GM12878 (cell line): ENCODE results near the gene AGBL4. TPM values are rescaled to one million over a fixed set of nuclear protein-coding genes. Genes with fewer than 3 reads are reported as not detected.

Experiments
- ATAC-seq: fragments of 200-7000 bp; cut with Tn5 transposase; 3 replicates; pipeline ENCODE4 v1.9.1; 2020; ENCODE audit warnings: mild to moderate bottlenecking, moderate library complexity
- BruUV-seq: library from RNA; stranded (reverse); fragments of 400-500 nt; replicated peaks from 2 replicates; lab custom pipeline; 2021; lab: Mats Ljungman, UMichigan
- CTCF ChIA-PET: fragments of 300-600 bp; sonication (Branson Sonifier 250); formaldehyde crosslinking; extraction: SDS; loops from one replicate; lab custom pipeline; 2021; ENCODE audit warnings: inconsistent platforms; lab: Yijun Ruan, JAX
- POLR2A ChIA-PET: fragments of 350-600 bp; formaldehyde crosslinking; extraction: SDS; loops from one replicate; lab custom pipeline; 2021; ENCODE audit warnings: inconsistent platforms; lab: Charles Lee
- RAD21 ChIA-PET: fragments of 300-600 bp; sonication (Branson Sonifier 250); formaldehyde crosslinking; loops from one replicate; lab custom pipeline; 2023; ENCODE audit warnings: antibody characterized with exemption; ENCODE audit not compliant: unreplicated experiment; lab: Charles Lee
- SMC1A ChIA-PET: fragments of 300-600 bp; sonication (Branson Sonifier 250); formaldehyde crosslinking; loops from one replicate; lab custom pipeline; 2023; ENCODE audit not compliant: unreplicated experiment, uncharacterized antibody; lab: Charles Lee
- DNase-seq: peaks from one replicate; pipeline ENCODE4 v3.0.0-alpha.2; 2011; ENCODE audit warnings: low read depth, low spot score
- FAIRE-seq: peaks from 3 replicates; lab custom pipeline; 2011; peaks lifted over from hg19 to GRCh38; lab: Jason Lieb, UNC
- H2AFZ ChIP-seq: 2 replicates; pipeline ENCODE4 v1.6.0; 2011; ENCODE audit warnings: low read depth, low read length, control low read depth; ENCODE audit not compliant: control insufficient read depth
- H3K27ac ChIP-seq: 2 replicates; pipeline ENCODE4 v1.5.1; 2011; ENCODE audit warnings: control low read depth; ENCODE audit not compliant: control insufficient read depth, insufficient read depth
- H3K27me3 ChIP-seq, 2 experiments: replicated peaks in 1 of 2; 2 replicates each; pipeline versions ENCODE4 v1.6.0 to v1.6.1; 2011; ENCODE audit warnings: low read length in 1 of 2; ENCODE audit not compliant: control insufficient read depth in 2 of 2, insufficient read depth in 2 of 2
- H3K36me3 ChIP-seq, 2 experiments: 2 replicates each; pipeline ENCODE4 v1.5.1; 2011; ENCODE audit warnings: low read length in 1 of 2; ENCODE audit not compliant: control insufficient read depth in 2 of 2, insufficient read depth in 2 of 2
- H3K4me1 ChIP-seq: 2 replicates; pipeline ENCODE4 v1.6.1; 2011; ENCODE audit warnings: mild to moderate bottlenecking, low read length, moderate library complexity, mixed read lengths; ENCODE audit not compliant: control insufficient read depth, insufficient read depth
- H3K4me2 ChIP-seq: 2 replicates; pipeline ENCODE4 v1.6.0; 2011; ENCODE audit warnings: control low read depth; ENCODE audit not compliant: control insufficient read depth, insufficient read depth
- H3K4me3 ChIP-seq: fragments of 200-600 bp; sonication (generic); 2 replicates; pipeline ENCODE4 v1.5.1; 2016
- H3K79me2 ChIP-seq: 2 replicates; pipeline ENCODE4 v1.6.0; 2011; ENCODE audit warnings: low read length; ENCODE audit not compliant: control insufficient read depth, insufficient read depth
- H3K9ac ChIP-seq: 2 replicates; pipeline ENCODE4 v1.8.0; 2011; ENCODE audit warnings: low read length, control low read depth, mixed read lengths; ENCODE audit not compliant: control insufficient read depth, insufficient read depth
- H3K9me3 ChIP-seq: replicated peaks from 3 replicates; pipeline ENCODE4 v1.5.1; 2011; ENCODE audit warnings: mild to moderate bottlenecking, low read length; ENCODE audit not compliant: control insufficient read depth, insufficient read depth
- H4K20me1 ChIP-seq: 2 replicates; pipeline ENCODE4 v1.6.0; 2011; ENCODE audit not compliant: control insufficient read depth, insufficient read depth
- IRF4 ChIP-seq: IDR thresholded peaks from 2 replicates; pipeline ENCODE4 v1.6.1; 2011; ENCODE audit warnings: low read depth, low read length
- MYC ChIP-seq: IDR thresholded peaks from 2 replicates; pipeline ENCODE4 v1.6.1; 2011; ENCODE audit warnings: mild to moderate bottlenecking, low read length, moderate library complexity, inconsistent platforms; ENCODE audit not compliant: insufficient read depth, insufficient replicate concordance, insufficient read length, severe bottlenecking
- SUPT20H ChIP-seq: IDR thresholded peaks from 2 replicates; pipeline ENCODE4 v1.6.1; 2011; ENCODE audit warnings: low read depth, mild to moderate bottlenecking, low read length, moderate library complexity, borderline replicate concordance; ENCODE audit not compliant: control insufficient read depth
- SUZ12 ChIP-seq: fragments of 200-600 bp; sonication (generic); IDR thresholded peaks from one replicate; pipeline ENCODE4 v1.6.1; 2018; ENCODE audit warnings: antibody characterized with exemption, mild to moderate bottlenecking; ENCODE audit not compliant: unreplicated experiment
- WGBS: methylation state at CpG from one replicate; pipeline ENCODE4 v1.1.6; 2016; ENCODE audit warnings: low lambda C conversion rate; ENCODE audit not compliant: insufficient replicate concordance, insufficient coverage; ENCODE audit errors: missing lambda C conversion rate; 5-methylcytosine and 5-hydroxymethylcytosine counted together
- in situ Hi-C: fragments of 300-500 bp; cut with MboI; formaldehyde crosslinking; loops from 9 replicates; pipeline ENCODE4 v1.14.3; 2018; ENCODE audit warnings: mixed read lengths
- intact Hi-C: fragments of 100-400 bp; cut with micrococcal nuclease; formaldehyde crosslinking; loops from one replicate; pipeline ENCODE4 v1.14.2; 2022; ENCODE audit not compliant: unreplicated experiment
- polyA plus RNA-seq, 11 experiments: library from polyadenylated mRNA; depleted of rRNA in 4 of 11; unstranded in 6 of 11; stranded (reverse) in 5 of 11; fragments of >200 nt; fragmentation: Nextera tagmentation in 4 of 11; fragmentation: Illumina TruSeq in 1 of 11; extraction: Ambion mirVana in 4 of 11; extraction: Trizol in 1 of 11; gene quantifications; 1 replicate in 1 of 11; 2 replicates in 10 of 11; pipeline versions ENCODE4 v1.2.1 to v1.2.3, GENCODE V29; 2011 to 2016; ENCODE audit warnings: inconsistent platforms in 2 of 11, missing spikeins in 2 of 11, low read depth in 1 of 11
- total RNA-seq, 4 experiments: library from RNA; depleted of rRNA in 3 of 4; stranded (reverse); fragments of >200 nt in 3 of 4; fragmentation: Illumina TruSeq in 1 of 4; extraction: Trizol in 1 of 4; gene quantifications; 2 replicates each; pipeline versions ENCODE4 v1.2.1 to v1.2.3, GENCODE V29; 2013 to 2021
- TF ChIP-seq, protein P1 (sequence below): fragments of 450-650 bp; IDR thresholded peaks from 2 replicates; pipeline ENCODE4 v1.6.1; 2017; ENCODE audit warnings: antibody characterized with exemption, mild to moderate bottlenecking, moderate library complexity

The AGBL4 gene
- total and polyA plus RNA-seq, 10 of the 15 experiments (the other 5 are each of a cell fraction or from before 2014, with no cell fraction given), result 0.31 TPM; not detected in 9

DNA sequence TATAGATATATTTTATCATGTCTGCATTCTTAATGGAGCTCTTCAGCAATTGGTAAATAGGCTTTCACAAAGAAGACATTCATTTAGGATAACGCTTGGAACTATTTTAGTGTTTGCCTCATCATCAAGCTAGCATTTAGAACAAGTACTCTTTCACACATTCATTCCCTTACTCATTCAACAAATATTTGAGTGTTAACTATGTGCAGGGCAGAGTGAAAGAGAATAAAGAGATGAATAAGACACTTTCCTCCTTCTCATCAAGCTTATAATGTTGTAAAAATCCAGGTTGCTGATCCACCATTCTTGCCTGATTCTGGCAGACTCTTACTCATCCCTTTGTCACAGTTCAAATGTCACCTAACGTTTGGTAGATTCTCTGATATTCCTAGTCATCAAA lies 860.7 kb downstream of the AGBL4 start (continued):
- TF ChIP-seq, protein P1, sequence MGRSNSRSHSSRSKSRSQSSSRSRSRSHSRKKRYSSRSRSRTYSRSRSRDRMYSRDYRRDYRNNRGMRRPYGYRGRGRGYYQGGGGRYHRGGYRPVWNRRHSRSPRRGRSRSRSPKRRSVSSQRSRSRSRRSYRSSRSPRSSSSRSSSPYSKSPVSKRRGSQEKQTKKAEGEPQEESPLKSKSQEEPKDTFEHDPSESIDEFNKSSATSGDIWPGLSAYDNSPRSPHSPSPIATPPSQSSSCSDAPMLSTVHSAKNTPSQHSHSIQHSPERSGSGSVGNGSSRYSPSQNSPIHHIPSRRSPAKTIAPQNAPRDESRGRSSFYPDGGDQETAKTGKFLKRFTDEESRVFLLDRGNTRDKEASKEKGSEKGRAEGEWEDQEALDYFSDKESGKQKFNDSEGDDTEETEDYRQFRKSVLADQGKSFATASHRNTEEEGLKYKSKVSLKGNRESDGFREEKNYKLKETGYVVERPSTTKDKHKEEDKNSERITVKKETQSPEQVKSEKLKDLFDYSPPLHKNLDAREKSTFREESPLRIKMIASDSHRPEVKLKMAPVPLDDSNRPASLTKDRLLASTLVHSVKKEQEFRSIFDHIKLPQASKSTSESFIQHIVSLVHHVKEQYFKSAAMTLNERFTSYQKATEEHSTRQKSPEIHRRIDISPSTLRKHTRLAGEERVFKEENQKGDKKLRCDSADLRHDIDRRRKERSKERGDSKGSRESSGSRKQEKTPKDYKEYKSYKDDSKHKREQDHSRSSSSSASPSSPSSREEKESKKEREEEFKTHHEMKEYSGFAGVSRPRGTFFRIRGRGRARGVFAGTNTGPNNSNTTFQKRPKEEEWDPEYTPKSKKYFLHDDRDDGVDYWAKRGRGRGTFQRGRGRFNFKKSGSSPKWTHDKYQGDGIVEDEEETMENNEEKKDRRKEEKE, result no peak
- TF ChIP-seq, all 136 proteins: peak for 0

DNA sequence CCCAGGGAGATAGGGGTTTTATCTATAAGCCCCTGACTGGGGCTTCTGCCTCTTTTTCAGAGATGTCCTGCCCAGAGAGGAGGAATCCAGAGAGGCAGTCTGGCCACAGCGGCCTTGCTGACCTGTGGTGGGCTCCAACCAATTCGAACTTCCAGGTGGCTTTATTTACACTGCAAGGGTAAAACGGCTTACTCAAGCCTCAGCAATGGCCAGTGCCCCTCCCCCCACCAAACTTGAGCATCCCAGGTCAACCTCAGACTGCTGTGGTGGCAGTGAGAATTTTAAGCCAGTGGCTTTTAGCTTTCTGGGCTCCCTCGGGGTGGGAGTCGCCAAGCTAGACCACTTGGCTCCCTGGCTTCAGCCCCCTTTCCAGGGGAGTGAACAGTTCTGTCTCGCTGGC lies 863.1 kb downstream of the AGBL4 start:
- no peak overlapping the region for H3K4me3 ChIP-seq
- 8% methylated on average over 6 of the region's 6 CpGs for WGBS
- no peak overlapping the region for H2AFZ ChIP-seq
- intact Hi-C loops, result no loop called here
- ChIA-PET RAD21 (no interaction called here), SMC1A (no interaction called here), POLR2A (no interaction called here), CTCF (no interaction called here)
- no peaks in the 10 kb centered on the region for H3K9me3 ChIP-seq
- no peak overlapping the region for H3K27ac ChIP-seq
- H4K20me1 ChIP-seq, result no peaks in the 10 kb centered on the region
- FAIRE-seq, result no peak
- in situ Hi-C loops, result no loop called here
- no peaks in the 10 kb centered on the region for H3K4me1 ChIP-seq
- no peak for TF ChIP-seq IRF4
- no peak for TF ChIP-seq SUPT20H
- no peak for TF ChIP-seq SUZ12
- TF ChIP-seq MYC, result no peak
- H3K27me3 ChIP-seq, result no peaks in the 10 kb centered on the region
- ATAC-seq, result no peak
- BruUV-seq, result no TSS peak
- H3K36me3 ChIP-seq, result no peaks in the 10 kb centered on the region
- H3K79me2 ChIP-seq, result no peaks in the 10 kb centered on the region
- DNase-seq, result no peak
- H3K9ac ChIP-seq, result no peak overlapping the region
- H3K4me2 ChIP-seq, result no peak overlapping the region
